ENCODE data around the gene PADI1.

DNA sequence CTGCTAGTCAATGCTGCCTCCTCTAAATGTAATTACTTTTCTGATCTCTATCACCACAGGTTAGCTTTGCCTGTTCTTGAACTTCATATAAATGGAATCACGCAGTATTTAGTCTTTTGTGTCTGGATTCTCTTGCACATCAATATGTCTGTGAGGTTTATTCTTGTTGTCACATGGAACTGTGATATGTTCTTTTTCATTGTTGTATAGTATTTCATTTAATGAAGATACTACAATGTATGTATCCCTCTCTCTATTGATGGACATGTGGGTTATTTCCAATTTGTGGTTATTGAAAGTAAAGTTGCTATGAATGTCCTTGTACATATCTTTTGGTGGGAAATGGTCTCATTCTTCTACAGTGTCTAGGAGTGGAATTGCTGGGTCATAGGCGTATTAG lies 16.7 kb upstream of the PADI1 start:
- no peak for TF ChIP-seq POLR2AphosphoS5 (IDR thresholded peaks at IDR 0.05)
- TF ChIP-seq, protein P1, sequence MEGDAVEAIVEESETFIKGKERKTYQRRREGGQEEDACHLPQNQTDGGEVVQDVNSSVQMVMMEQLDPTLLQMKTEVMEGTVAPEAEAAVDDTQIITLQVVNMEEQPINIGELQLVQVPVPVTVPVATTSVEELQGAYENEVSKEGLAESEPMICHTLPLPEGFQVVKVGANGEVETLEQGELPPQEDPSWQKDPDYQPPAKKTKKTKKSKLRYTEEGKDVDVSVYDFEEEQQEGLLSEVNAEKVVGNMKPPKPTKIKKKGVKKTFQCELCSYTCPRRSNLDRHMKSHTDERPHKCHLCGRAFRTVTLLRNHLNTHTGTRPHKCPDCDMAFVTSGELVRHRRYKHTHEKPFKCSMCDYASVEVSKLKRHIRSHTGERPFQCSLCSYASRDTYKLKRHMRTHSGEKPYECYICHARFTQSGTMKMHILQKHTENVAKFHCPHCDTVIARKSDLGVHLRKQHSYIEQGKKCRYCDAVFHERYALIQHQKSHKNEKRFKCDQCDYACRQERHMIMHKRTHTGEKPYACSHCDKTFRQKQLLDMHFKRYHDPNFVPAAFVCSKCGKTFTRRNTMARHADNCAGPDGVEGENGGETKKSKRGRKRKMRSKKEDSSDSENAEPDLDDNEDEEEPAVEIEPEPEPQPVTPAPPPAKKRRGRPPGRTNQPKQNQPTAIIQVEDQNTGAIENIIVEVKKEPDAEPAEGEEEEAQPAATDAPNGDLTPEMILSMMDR (IDR thresholded peaks at IDR 0.05) = no peak
- no peak for TF ChIP-seq POLR2A (IDR thresholded peaks at IDR 0.05)
